ENCODE measurements around the gene LETMD1.

The LETMD1 gene

DNA sequence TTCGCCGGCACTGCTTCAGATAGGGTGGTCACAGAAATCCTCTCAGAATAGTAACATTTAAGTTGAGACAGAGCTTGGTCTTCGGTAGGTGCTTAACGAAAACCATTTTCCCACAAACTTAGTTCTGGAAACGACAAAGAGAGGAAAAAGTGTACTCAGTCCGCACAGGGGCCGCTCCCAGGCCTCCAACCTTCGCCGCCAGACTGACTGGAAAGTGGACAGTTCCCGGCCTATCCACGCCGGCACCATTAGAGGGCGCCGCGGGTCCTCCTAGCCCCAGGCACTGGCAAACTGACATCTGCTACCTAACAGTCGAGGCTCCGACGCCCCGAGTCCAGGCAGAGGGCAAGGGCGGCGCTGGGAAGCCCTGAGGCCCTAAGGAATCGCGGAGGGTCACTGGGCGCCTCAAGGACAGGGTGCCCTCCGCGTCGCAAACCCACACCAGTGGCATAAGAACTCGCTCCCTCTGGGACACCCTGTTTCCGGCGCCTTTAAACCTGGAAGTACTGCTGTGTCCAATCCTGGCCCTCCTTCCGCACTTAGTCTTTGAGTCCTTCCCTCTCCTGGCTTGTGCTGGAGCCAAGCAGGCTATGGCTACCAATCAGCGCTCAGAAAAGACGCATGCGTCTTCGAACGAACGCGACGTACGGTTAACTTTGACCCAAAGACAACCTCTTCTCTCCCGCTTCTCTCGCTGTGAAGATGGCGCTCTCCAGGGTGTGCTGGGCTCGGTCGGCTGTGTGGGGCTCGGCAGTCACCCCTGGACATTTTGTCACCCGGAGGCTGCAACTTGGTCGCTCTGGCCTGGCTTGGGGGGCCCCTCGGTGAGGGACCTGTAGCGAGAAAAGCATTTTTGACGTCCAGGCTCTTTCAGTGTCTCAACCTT, at the start of gene LETMD1 (continued):
- TF ChIP-seq, protein P1, sequence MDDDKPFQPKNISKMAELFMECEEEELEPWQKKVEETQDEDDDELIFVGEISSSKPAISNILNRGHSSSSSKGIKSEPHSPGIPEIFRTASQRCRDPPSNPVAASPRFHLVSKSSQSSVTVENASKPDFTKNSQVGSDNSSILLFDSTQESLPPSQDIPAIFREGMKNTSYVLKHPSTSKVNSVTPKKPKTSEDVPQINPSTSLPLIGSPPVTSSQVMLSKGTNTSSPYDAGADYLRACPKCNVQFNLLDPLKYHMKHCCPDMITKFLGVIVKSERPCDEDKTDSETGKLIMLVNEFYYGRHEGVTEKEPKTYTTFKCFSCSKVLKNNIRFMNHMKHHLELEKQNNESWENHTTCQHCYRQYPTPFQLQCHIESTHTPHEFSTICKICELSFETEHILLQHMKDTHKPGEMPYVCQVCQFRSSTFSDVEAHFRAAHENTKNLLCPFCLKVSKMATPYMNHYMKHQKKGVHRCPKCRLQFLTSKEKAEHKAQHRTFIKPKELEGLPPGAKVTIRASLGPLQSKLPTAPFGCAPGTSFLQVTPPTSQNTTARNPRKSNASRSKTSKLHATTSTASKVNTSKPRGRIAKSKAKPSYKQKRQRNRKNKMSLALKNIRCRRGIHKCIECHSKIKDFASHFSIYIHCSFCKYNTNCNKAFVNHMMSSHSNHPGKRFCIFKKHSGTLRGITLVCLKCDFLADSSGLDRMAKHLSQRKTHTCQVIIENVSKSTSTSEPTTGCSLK (tag by site-specific recombination; IDR thresholded peaks at IDR 0.05), result no peak
- peak; percentile 80; the same call in 1 of the 2 replicates for TF ChIP-seq ZNF423 (tag by site-specific recombination; IDR thresholded peaks at IDR 0.05)
- peak; percentile 94 for TF ChIP-seq IKZF3 (tag by site-specific recombination; IDR thresholded peaks at IDR 0.05)
- TF ChIP-seq SETDB1 (IDR thresholded peaks at IDR 0.05; ENCODE audit: insufficient read length, low read length), result peak; percentile 23
- TF ChIP-seq, protein P2, sequence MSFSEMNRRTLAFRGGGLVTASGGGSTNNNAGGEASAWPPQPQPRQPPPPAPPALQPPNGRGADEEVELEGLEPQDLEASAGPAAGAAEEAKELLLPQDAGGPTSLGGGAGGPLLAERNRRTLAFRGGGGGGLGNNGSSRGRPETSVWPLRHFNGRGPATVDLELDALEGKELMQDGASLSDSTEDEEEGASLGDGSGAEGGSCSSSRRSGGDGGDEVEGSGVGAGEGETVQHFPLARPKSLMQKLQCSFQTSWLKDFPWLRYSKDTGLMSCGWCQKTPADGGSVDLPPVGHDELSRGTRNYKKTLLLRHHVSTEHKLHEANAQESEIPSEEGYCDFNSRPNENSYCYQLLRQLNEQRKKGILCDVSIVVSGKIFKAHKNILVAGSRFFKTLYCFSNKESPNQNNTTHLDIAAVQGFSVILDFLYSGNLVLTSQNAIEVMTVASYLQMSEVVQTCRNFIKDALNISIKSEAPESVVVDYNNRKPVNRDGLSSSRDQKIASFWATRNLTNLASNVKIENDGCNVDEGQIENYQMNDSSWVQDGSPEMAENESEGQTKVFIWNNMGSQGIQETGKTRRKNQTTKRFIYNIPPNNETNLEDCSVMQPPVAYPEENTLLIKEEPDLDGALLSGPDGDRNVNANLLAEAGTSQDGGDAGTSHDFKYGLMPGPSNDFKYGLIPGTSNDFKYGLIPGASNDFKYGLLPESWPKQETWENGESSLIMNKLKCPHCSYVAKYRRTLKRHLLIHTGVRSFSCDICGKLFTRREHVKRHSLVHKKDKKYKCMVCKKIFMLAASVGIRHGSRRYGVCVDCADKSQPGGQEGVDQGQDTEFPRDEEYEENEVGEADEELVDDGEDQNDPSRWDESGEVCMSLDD (tag by site-specific recombination; IDR thresholded peaks at IDR 0.05), result peak; percentile 74
- TF ChIP-seq, protein P3, sequence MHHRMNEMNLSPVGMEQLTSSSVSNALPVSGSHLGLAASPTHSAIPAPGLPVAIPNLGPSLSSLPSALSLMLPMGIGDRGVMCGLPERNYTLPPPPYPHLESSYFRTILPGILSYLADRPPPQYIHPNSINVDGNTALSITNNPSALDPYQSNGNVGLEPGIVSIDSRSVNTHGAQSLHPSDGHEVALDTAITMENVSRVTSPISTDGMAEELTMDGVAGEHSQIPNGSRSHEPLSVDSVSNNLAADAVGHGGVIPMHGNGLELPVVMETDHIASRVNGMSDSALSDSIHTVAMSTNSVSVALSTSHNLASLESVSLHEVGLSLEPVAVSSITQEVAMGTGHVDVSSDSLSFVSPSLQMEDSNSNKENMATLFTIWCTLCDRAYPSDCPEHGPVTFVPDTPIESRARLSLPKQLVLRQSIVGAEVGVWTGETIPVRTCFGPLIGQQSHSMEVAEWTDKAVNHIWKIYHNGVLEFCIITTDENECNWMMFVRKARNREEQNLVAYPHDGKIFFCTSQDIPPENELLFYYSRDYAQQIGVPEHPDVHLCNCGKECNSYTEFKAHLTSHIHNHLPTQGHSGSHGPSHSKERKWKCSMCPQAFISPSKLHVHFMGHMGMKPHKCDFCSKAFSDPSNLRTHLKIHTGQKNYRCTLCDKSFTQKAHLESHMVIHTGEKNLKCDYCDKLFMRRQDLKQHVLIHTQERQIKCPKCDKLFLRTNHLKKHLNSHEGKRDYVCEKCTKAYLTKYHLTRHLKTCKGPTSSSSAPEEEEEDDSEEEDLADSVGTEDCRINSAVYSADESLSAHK (tag by site-specific recombination; IDR thresholded peaks at IDR 0.05), result no peak
- no peak for TF ChIP-seq ZBTB7A (tag by site-specific recombination; IDR thresholded peaks at IDR 0.05; ENCODE audit: low read depth)
- no peak for TF ChIP-seq ZNF37A (tag by site-specific recombination; IDR thresholded peaks at IDR 0.05)
- TF ChIP-seq ZNF658 (tag by site-specific recombination; IDR thresholded peaks at IDR 0.05), result no peak
- TF ChIP-seq ZNF548 (tag by site-specific recombination; IDR thresholded peaks at IDR 0.05), result no peak
- peak; percentile 60; the same call in 1 of the 2 replicates for TF ChIP-seq ZNF843 (tag by site-specific recombination; IDR thresholded peaks at IDR 0.05)
- no peak for TF ChIP-seq ZNF169 (tag by site-specific recombination; IDR thresholded peaks at IDR 0.05)
- TF ChIP-seq SCRT2 (tag by site-specific recombination; IDR thresholded peaks at IDR 0.05), result peak; percentile 20; the same call in 1 of the 2 replicates
- peak; percentile 52 for TF ChIP-seq ZNF10 (tag by site-specific recombination; IDR thresholded peaks at IDR 0.05)
- TF ChIP-seq HOXA7 (CRISPR knock-in tag; IDR thresholded peaks at IDR 0.05; ENCODE audit: borderline replicate concordance), result no peak
- TF ChIP-seq ZNF600 (tag by site-specific recombination; IDR thresholded peaks at IDR 0.05), result peak; percentile 96
- TF ChIP-seq ZFHX2 (tag by site-specific recombination; conservative IDR thresholded peaks at IDR 0.05), result no peak
- no peak for TF ChIP-seq ZNF121 (tag by site-specific recombination; IDR thresholded peaks at IDR 0.05)
- TF ChIP-seq, protein P4, sequence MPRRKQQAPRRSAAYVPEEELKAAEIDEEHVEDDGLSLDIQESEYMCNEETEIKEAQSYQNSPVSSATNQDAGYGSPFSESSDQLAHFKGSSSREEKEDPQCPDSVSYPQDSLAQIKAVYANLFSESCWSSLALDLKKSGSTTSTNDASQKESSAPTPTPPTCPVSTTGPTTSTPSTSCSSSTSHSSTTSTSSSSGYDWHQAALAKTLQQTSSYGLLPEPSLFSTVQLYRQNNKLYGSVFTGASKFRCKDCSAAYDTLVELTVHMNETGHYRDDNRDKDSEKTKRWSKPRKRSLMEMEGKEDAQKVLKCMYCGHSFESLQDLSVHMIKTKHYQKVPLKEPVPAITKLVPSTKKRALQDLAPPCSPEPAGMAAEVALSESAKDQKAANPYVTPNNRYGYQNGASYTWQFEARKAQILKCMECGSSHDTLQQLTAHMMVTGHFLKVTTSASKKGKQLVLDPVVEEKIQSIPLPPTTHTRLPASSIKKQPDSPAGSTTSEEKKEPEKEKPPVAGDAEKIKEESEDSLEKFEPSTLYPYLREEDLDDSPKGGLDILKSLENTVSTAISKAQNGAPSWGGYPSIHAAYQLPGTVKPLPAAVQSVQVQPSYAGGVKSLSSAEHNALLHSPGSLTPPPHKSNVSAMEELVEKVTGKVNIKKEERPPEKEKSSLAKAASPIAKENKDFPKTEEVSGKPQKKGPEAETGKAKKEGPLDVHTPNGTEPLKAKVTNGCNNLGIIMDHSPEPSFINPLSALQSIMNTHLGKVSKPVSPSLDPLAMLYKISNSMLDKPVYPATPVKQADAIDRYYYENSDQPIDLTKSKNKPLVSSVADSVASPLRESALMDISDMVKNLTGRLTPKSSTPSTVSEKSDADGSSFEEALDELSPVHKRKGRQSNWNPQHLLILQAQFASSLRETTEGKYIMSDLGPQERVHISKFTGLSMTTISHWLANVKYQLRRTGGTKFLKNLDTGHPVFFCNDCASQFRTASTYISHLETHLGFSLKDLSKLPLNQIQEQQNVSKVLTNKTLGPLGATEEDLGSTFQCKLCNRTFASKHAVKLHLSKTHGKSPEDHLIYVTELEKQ (tag by site-specific recombination; IDR thresholded peaks at IDR 0.05; ENCODE audit: borderline replicate concordance), result 0 out of 2 replicates have a peak, but pooled peaks have one; percentile 71
- TF ChIP-seq ZNF585B (tag by site-specific recombination; IDR thresholded peaks at IDR 0.05), result no peak
- TF ChIP-seq GLIS1 (tag by site-specific recombination; IDR thresholded peaks at IDR 0.05), result peak; percentile 16; the same call in 1 of the 2 replicates
- TF ChIP-seq ZNF133 (tag by site-specific recombination; IDR thresholded peaks at IDR 0.05), result no peak
- no peak for TF ChIP-seq ZNF549 (tag by site-specific recombination; IDR thresholded peaks at IDR 0.05)
- no peak for TF ChIP-seq ZNF701 (tag by site-specific recombination; IDR thresholded peaks at IDR 0.05)
- TF ChIP-seq ZNF529 (tag by site-specific recombination; IDR thresholded peaks at IDR 0.05; ENCODE audit: insufficient replicate concordance), result no peak
- no peak for TF ChIP-seq ZNF140 (tag by site-specific recombination; IDR thresholded peaks at IDR 0.05)
- TF ChIP-seq ZNF677 (tag by site-specific recombination; IDR thresholded peaks at IDR 0.05), result no peak
- peak; percentile 52 for TF ChIP-seq ZNF366 (tag by site-specific recombination; conservative IDR thresholded peaks at IDR 0.05)

Data from HEK293 (cell line).